GM19240 (cell line): Measurements from ENCODE around the gene BMP2K.

ENCODE experiments used
- DNase-seq: peaks from one replicate; pipeline ENCODE4 v3.0.0; 2011; ENCODE audit warnings: low spot score; ENCODE audit not compliant: insufficient read length

BMP2K gene

DNA sequence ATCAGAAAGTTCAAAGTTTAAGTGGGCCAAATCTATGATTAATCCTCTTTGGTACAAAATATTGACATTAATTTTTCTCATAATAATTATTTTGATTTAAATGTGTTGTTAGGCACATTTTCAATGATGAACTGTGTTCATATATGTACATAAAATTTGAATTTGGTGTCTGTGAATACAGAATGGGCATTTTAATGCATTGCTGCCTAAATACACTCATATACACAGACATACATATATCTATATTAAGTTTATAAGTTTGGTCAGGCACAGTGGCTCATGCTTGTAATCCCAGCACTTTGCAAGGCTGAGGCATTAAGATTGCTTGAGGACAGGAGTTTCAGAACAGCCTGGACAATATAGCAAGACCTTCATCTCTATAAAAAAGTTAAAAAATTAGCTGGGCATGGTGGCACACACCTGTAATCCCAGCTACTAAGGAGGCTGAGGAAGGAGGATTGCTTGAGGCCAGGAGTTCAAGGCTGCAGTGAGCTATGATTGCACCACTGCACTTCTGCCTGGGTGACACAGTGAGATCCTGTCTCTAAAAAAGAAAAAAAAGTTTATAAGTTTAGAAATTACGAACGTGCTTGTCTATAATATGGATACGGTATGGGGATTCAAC is 12.3 kb upstream of the BMP2K start:
- DNase-seq: no peak

- no peak for DNase-seq
Measured at GRCh38 chr4:78764498-78764961, 11.6 kb upstream of the BMP2K start.

DNA sequence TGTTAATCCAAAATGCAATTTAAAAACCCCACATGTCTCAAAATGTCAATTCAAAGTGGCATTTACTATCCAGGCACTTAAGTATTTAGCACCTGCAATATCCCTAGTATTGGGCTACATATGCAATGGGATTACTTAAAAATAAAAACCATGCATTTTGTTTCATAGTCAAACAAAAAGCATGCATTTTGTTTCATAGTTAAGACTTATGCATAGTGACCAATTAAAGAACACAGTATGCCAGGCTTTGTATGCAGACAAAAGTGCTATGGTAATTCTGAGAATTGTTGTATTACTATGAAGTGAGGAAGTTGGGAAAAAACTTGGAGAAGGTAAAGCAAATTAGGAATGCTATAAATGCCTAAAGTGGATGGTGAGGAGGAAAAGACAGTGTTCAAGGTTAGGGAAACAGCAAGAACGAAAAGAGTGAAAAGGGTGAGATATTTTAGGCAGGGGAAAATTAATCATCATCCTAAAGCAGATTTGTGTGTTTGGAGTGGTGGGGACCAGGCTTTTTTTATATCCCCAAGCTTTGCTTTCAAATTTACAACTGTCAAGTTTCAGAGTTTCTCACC is 10.6 kb upstream of the BMP2K start:
- no peak for DNase-seq

DNA sequence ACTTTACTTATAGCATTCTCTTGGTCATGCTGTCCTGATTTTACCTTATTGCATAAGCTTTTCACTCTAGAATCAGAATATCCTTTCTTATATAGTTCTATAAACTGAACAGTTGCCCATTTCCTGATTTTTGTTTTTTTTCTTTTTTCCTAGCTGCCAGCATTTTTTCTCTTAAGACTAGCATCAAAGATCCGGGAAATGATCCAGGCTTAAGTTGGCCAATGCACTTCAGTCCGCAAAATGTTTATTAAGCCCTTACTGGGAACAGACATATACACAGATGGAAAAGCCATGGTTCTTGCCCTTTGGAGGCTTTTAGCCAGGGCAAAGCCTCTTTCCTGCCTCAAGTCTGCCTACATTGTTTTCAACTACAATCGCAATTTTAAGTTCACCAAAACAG is 10.1 kb upstream of the BMP2K start:
- DNase-seq: no peak

DNA sequence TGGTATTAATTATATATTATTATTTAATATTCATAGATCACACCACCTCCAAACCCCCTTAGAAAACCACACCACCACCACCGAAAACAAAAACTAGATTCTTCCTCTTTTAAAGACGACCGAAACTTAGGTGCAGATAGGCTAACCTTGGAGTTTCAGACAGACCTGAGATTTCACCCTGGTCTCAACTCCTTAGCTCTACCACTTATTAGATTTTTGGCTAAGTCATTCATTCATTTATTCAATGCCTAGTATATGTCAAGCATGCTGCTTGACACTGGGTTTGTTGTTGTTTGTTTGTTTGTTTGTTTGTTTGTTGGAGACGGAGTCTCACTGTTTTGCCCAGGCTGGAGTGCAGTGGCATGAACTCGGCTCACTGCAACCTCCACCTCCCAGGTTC is 9.5 kb upstream of the BMP2K start:
- peak; percentile 15 for DNase-seq

DNA sequence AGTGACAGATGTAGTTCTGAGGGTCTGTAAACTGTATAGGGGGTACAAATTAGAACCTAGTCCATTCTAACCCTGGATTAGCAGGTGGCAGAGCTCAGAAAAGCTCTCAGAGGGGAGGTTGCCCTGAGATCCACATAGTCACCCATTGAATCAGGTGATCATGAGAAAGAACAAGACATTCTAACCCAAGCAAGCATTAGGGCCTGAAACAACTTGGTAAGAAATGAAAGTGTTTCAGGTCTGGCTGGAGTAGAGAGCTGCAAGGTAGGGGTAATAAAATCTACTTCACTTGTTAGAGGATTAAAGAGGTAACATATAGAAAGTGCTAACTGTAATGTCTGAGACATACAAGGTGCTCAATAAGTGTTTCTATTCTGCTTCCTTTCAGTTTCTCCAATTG is 8.8 kb upstream of the BMP2K start:
- DNase-seq: no peak

DNA sequence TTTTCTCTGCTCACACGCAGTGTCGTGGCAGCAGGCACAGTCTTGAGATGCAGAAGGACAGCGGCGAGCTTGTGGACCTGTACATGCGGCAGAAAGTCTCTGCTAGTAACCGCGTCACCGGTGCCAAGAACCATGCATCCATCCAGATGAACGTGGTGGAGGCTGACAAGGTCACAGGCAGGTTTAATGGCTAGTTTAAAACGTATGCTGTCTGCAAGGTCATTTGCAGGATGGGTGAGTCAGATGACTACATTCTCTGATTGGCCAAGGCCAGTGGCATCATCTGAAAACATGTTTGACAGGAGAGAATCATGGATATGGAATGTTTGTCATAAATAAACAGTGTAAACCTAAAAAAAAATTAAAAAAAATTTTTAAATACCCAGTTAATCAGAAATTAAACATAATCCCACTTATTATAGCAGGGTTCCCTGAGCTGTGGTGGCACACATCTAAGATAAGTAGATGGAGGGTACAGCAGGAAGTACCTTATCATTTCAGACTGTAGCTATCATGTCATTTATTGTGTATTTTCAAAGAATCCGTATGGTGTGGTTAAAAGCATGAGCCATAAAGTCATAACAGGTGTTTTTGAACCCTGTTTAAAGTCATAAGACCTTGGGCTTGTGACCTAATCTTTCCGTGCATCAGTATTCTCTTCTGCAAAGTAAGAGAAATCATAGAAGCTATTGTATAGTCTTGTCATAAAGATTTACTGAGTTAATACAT is 7.5 kb upstream of the BMP2K start:
- no peak for DNase-seq

GRCh38 chr4:78770091-78770642 is 6.0 kb upstream of the BMP2K start:
- DNase-seq: no peak

GRCh38 chr4:78772526-78773091 is 3.5 kb upstream of the BMP2K start:
- DNase-seq: no peak

DNA sequence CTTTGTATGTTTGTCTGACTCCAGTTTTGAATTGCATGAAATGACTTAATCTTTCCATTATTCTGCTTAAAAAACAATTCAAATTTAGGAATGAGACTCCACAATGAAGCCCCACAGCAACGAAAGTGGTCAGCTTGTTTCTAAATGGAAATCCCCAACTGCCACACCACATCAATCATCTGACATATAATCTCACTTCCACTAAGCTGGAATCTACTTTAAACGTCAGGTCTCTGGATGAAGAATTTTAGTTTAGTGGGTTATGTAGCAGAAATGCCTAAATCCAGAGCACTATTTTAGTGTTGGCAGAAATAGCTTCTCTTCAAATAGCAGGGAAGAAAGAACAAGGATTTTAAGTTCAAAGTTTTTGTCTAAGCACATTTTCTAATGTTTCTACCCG is 1.7 kb upstream of the BMP2K start:
- DNase-seq: no peak

- DNase-seq: peak; percentile 58
Measured at GRCh38 chr4:78775303-78776078, 659 bp upstream of the BMP2K start.

DNA sequence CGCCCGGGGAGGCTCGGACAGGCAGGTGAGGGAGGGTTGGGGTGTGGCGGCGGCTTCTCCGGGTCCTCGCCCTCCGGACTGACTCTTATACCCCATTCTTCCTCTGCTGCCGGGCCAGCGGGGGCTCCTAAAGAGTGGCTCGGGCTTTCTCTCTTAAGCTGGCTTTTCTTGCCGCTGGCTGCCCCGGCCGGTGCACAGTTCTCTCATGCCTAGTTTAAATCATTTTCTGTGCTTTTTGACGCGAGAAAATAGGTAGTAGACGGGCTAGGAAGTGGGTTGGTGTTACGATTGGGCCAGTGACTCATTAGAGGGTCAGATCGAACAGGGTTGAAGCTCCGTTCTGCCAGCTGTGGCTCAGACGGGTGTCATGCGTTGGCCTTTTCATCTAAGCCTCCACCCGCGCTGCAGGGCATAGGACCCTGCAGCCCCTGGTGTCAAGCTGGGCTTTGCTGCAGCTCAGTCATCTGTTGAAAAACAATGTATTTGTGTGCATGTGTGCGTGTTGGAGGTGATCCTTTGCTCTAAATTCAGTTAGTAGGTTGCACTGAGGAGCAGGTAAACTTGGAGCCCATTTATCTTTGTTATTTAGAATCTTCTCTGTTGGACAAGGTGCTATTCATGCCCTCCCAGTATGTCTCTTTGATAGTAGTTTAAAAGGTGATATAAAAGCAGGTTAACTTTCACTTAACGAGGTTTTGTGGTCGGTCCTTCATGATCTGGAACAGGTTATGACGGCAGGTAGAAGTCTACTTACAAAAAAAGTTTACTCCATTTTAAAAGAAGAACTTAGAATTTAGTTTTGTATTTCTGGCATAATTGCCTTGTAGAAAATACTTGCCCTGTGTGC is 802 bp downstream of the BMP2K start:
- peak; percentile 23 for DNase-seq

- DNase-seq: no peak
Measured at GRCh38 chr4:78777576-78777940, 1.4 kb downstream of the BMP2K start.

- DNase-seq: no peak
Measured at GRCh38 chr4:78778530-78778929, 2.4 kb downstream of the BMP2K start.

- no peak for DNase-seq
Measured at GRCh38 chr4:78779280-78779679, 3.1 kb downstream of the BMP2K start.

DNA sequence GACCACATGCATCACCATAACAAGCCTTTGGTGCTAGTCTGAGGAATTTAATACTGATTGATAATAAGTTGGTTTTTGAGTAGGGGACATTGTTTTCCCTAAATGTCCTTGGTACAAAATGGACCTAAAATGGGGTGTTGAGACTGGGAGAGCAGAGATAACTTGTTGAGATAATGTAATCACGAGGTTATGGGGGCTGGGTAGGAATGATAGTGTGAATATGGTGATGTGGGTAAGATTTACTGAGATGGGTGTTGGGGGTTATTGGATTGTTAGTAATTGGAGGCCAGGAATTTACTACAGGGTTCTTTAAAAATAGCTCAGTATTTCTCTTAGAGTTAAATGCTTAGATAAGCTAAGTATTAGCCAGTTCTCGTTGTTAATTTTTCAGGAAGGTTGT is 3.9 kb downstream of the BMP2K start:
- no peak for DNase-seq

- DNase-seq: no peak
Measured at GRCh38 chr4:78781139-78781538, 5.0 kb downstream of the BMP2K start.

GRCh38 chr4:78781924-78782323 is 5.8 kb downstream of the BMP2K start:
- DNase-seq: no peak

DNA sequence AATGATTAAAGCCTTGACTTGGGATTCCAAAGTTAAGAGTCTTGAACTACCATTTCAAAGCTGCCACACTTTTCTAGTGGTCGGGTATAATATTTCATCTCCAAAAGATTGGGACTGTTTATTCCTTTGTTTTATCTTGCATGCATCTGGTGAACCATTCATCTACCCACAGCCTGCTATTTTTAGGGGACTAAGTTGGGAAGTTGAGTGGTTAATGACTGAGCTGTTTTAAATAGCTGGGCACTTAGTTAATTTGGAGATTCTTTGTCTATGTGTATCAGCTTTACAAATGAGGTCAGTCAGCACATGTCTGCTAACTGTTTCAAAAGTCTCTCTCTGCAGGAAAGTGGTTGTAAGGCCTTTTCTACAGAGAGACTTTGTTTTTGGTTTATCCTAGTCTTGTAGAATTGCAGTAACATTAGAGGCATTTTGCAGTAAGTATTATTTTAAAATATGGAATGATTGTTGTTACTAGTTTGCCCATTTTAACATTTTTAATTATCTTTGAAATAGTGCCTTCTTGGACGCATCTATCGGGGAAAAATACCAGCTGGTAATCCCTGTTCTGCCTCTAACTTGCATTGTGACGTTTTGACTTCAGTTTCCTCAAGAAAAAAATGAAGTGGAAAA is 8.2 kb downstream of the BMP2K start:
- no peak for DNase-seq

DNA sequence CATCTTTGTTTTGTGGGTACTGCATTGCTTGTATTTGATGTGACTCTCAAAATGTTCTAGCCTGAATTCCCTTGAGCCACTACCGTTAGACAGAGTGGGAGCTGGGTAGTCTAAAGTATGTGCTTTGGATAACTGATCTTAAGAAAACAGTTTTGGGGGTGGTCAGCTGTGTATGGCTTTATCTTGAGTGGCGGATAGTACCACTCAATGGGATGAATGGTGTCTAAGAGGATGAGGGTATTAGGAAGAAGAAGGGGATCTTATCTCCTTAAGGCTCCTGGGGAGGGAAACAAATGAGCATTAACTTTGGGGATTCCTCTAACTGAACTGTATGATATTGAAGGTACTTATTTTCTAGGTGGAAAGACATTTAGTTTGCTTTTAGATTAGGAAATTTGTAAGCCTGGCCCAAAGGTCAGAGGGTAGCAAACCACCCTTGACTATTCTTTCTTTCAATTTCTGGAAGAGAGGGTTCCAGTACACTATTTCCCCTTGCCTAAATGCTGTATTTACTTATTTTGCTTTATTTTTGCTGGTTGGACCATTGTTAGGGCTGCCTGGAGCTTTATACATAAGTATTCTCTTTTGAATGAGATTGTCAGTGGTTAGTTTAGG is 11.3 kb downstream of the BMP2K start:
- no peak for DNase-seq
